ENCODE results near the gene GLB1L. TPM values are rescaled to one million over a fixed set of nuclear protein-coding genes. Genes with fewer than 3 reads are reported as not detected.

GLB1L gene
- total and polyA plus RNA-seq, 8 donors = 0.58 to 31.4 (median 3.1) TPM; not detected in 1

DNA sequence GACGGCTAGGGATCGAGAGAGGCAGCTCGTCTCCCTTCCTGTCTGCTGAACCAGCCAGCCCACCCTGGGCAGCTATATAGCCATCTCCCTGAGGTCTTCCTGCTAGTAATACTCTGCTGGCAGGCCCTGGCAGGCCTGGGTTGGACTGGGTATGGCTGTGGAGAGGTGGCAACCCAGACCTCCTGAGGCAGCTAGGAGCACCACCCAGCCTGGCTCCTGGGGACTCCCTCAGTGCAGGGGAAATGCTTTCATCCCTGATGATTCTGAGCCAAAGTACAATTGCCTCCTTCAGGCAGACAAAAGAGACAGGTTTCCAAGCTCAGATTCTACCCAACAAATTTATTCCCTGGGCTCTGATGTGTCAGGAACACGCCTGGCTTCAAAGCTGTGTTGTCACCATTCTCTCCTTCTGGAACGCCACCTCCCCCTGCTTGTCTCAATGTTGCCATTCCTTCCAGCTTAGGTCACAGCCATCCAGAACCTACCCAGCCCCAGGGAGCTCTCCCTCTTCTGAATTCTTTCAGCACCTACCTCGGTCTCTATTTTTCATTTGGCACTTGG lies 29.2 kb upstream of the GLB1L start:
- no peaks in the 10 kb centered on the region for H3K36me3 ChIP-seq
- H3K27me3 ChIP-seq = no peaks in the 10 kb centered on the region
- H3K4me1 ChIP-seq = peaks cover 12 to 18% (median 17%) of the 10 kb centered on the region in 4 donors
- peak overlapping the region in 3 of 5 donors; percentile 41 to 68 (median 53) for H3K27ac ChIP-seq
- peak in 1 of 2 donors; percentile 71 for DNase-seq
- H3K4me3 ChIP-seq = no peak overlapping the region
- TF ChIP-seq EP300 (IDR thresholded peaks at IDR 0.05) = no peak
- no peak for TF ChIP-seq POLR2AphosphoS5 (IDR thresholded peaks at IDR 0.05)
- 38 to 61% (median 53%) methylated on average over 3 to 6 of the region's 6 CpGs for WGBS, 5 donors
- no peaks in the 10 kb centered on the region for H3K9me3 ChIP-seq
- intact Hi-C loops (cut with DNase I; ENCODE audit: low total_unique reads) = no loop called here

- H3K9me3 ChIP-seq = no peaks in the 10 kb centered on the region
- H3K36me3 ChIP-seq = no peaks in the 10 kb centered on the region
- intact Hi-C loops (cut with DNase I; ENCODE audit: low total_unique reads) = no loop called here
- H3K4me3 ChIP-seq = no peak overlapping the region
- DNase-seq = no peak
- TF ChIP-seq POLR2AphosphoS5 (IDR thresholded peaks at IDR 0.05) (no peak), CTCF (IDR thresholded peaks at IDR 0.05) (no peak), EP300 (IDR thresholded peaks at IDR 0.05) (no peak), POLR2A (IDR thresholded peaks at IDR 0.05) (no peak)
- H3K4me1 ChIP-seq = peaks cover 12 to 22% (median 16%) of the 10 kb centered on the region in 4 donors
- WGBS, 5 donors = 44 to 81% (median 77%) methylated on average over 3 of the region's 3 CpGs
- no peaks in the 10 kb centered on the region for H3K27me3 ChIP-seq
- H3K27ac ChIP-seq = peak overlapping the region in 3 of 5 donors; percentile 41 to 68 (median 53)
Measured at GRCh38 chr2:219273937-219274336, 28.7 kb upstream of the GLB1L start.

- WGBS, 5 donors = 60 to 77% (median 75%) methylated on average over 2 of the region's 2 CpGs
- H3K27me3 ChIP-seq = no peaks in the 10 kb centered on the region
- H3K27ac ChIP-seq = no peak overlapping the region
- no peak for TF ChIP-seq EP300 (IDR thresholded peaks at IDR 0.05)
- no peak for TF ChIP-seq POLR2AphosphoS5 (IDR thresholded peaks at IDR 0.05)
- no peak for TF ChIP-seq CTCF (IDR thresholded peaks at IDR 0.05)
- no peak for TF ChIP-seq POLR2A (IDR thresholded peaks at IDR 0.05)
- intact Hi-C loops (cut with DNase I; ENCODE audit: low total_unique reads) = no loop called here
- peaks cover 6 to 14% (median 7%) of the 10 kb centered on the region in 4 donors for H3K4me1 ChIP-seq
- no peaks in the 10 kb centered on the region for H3K36me3 ChIP-seq
- no peak for DNase-seq
- no peak overlapping the region for H3K4me3 ChIP-seq
- H3K9me3 ChIP-seq = no peaks in the 10 kb centered on the region
Measured at GRCh38 chr2:219272995-219273394, 27.8 kb upstream of the GLB1L start.

DNA sequence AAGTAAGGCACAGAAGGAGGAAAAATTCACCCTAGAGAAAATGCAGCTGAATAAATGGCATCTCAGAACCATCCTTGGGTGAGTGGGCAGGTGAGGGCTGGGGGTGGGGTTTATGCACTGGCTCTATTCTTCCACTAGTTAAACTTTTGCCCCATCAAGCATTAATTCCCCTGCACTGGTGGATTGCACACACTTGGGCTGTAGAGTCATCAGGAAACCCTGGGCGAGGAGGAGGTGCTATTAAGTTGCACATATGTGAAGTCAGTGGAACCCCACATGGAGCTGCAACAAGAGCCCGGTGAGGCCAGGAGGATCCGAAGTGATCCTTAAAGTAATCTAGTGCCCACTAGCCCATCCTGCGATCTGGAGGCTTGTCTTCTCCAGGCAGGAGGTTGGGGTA lies 27.1 kb upstream of the GLB1L start:
- Histone ChIP-seq H3K27me3 (no peaks in the 10 kb centered on the region), H3K4me1 (peaks cover under 1 to 7% (median 1%) of the 10 kb centered on the region in 4 donors), H3K27ac (no peak overlapping the region), H3K9me3 (no peaks in the 10 kb centered on the region), H3K4me3 (no peak overlapping the region), H3K36me3 (no peaks in the 10 kb centered on the region)
- DNase-seq = no peak
- TF ChIP-seq EP300 (IDR thresholded peaks at IDR 0.05) = no peak
- no peak for TF ChIP-seq POLR2AphosphoS5 (IDR thresholded peaks at IDR 0.05)
- TF ChIP-seq CTCF (IDR thresholded peaks at IDR 0.05) = no peak
- 81 to 88% (median 84%) methylated on average over 4 of the region's 4 CpGs for WGBS, 5 donors
- intact Hi-C loops (cut with DNase I; ENCODE audit: low total_unique reads) = no loop called here

DNA sequence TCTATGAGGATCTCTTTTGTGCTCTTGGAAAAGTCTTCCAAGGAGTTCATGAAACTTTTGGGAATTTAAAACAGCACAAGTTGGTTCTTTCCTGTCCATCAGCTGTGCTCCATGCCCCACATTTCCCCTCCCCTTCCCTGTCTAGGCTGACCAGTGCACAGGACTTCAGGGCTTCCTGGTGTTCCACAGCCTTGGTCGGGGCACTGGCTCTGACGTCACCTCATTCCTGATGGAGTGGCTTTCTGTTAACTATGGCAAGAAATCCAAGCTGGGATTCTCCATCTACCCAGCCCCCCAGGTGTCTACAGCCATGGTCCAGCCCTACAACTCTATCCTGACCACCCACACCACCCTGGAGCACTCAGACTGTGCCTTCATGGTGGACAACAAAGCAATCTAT lies 25.8 kb upstream of the GLB1L start:
- Histone ChIP-seq H3K27me3 (no peaks in the 10 kb centered on the region), H3K36me3 (no peaks in the 10 kb centered on the region), H3K9me3 (no peaks in the 10 kb centered on the region), H3K27ac (no peak overlapping the region), H3K4me3 (no peak overlapping the region), H3K4me1 (peaks cover 0 to 6% (median 0%) of the 10 kb centered on the region in 4 donors)
- TF ChIP-seq CTCF (IDR thresholded peaks at IDR 0.05) (no peak), EP300 (IDR thresholded peaks at IDR 0.05) (no peak), POLR2A (IDR thresholded peaks at IDR 0.05) (no peak), POLR2AphosphoS5 (IDR thresholded peaks at IDR 0.05) (no peak)
- WGBS, 5 donors = 67 to 92% (median 82%) methylated on average over 2 of the region's 2 CpGs
- no peak for DNase-seq
- intact Hi-C loops (cut with DNase I; ENCODE audit: low total_unique reads) = no loop called here
